Esophagus squamous epithelium (tissue), 4 donors: ENCODE results near the gene KRIT1.

Experiments used
- POLR2A ChIP-seq, 4 donors: fragments of 450-650 bp; IDR thresholded peaks; one replicate each; pipeline ENCODE4 v1.6.1; 2017; ENCODE audit warnings: antibody characterized with exemption in 4 of 4, mild to moderate bottlenecking in 4 of 4, moderate library complexity in 3 of 4
- TF ChIP-seq, protein P1 (sequence below), 6 experiments: fragments of 450-650 bp in 4 of 6; fragments of 200-600 bp in 2 of 6; sonication (generic) in 2 of 6; IDR thresholded peaks; one replicate each; pipeline ENCODE4 v1.5.1; 2016 to 2019; ENCODE audit warnings: antibody characterized with exemption in 6 of 6, mild to moderate bottlenecking in 4 of 6, moderate library complexity in 4 of 6

DNA sequence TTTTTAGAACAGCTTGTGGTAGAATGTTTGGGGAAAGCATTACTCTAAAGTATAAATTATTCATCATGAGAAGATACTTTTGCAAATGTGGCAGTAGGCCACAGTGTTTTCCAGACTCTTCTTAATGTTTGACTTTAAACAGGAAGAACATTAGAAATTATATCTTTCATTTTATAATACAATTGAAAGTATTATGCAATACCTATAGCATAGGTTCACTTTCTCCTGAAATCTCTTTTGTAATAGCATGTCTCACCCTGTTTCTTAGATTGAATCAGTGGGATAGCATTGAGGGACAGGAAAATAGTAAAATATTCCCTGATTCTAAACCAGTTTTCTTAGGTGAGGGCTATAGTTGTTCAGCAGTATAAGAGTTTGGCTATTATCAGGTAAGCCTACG lies 23.2 kb upstream of the KRIT1 start:
- TF ChIP-seq, protein P1, sequence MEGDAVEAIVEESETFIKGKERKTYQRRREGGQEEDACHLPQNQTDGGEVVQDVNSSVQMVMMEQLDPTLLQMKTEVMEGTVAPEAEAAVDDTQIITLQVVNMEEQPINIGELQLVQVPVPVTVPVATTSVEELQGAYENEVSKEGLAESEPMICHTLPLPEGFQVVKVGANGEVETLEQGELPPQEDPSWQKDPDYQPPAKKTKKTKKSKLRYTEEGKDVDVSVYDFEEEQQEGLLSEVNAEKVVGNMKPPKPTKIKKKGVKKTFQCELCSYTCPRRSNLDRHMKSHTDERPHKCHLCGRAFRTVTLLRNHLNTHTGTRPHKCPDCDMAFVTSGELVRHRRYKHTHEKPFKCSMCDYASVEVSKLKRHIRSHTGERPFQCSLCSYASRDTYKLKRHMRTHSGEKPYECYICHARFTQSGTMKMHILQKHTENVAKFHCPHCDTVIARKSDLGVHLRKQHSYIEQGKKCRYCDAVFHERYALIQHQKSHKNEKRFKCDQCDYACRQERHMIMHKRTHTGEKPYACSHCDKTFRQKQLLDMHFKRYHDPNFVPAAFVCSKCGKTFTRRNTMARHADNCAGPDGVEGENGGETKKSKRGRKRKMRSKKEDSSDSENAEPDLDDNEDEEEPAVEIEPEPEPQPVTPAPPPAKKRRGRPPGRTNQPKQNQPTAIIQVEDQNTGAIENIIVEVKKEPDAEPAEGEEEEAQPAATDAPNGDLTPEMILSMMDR (IDR thresholded peaks at IDR 0.05) = no peak
- no peak for TF ChIP-seq POLR2A (IDR thresholded peaks at IDR 0.05)
